Measurements from ENCODE around the gene AAK1.

AAK1 gene

DNA sequence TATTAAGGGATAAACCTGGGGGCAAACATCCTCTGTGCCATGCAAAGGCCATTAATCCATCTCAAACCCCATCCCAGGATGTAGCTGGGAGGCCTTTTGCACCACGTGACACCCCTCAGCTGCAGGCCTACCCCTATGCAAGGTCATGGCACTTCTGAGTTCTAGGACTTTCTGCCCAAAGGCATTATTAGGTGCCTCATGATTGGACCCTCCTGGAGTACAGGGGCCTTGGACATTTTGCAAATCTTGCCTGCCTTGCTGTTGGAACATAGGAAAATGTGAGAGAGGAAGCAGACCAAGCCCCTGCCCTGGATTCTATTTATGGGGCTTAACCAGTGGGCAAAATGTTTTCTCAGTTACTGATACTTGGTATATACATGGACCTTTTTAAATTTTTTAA, 162.1 kb downstream of the AAK1 start:
- no peak for DNase-seq (ENCODE audit: low spot score)
- ChIA-PET POLR2A (ENCODE audit: low non-redundant PET) (no interaction called here), CTCF (interaction anchor here (0.6 kb wide), 1 partner anchor 146 kb away, joined by 3 read pairs; no protein-coding TSS in a partner anchor)
- no peak for TF ChIP-seq CTCF (conservative IDR thresholded peaks at IDR 0.05; ENCODE audit: low read depth)
- H3K27ac ChIP-seq: no peak overlapping the region

- ChIA-PET CTCF (no interaction called here), POLR2A (ENCODE audit: low non-redundant PET) (no interaction called here)
- DNase-seq (ENCODE audit: low spot score): no peak
- no peak overlapping the region for H3K27ac ChIP-seq
- TF ChIP-seq CTCF (conservative IDR thresholded peaks at IDR 0.05; ENCODE audit: low read depth): no peak
These were observed 165.9 kb downstream of the AAK1 start for GRCh38 chr2:69477627-69478026.

DNA sequence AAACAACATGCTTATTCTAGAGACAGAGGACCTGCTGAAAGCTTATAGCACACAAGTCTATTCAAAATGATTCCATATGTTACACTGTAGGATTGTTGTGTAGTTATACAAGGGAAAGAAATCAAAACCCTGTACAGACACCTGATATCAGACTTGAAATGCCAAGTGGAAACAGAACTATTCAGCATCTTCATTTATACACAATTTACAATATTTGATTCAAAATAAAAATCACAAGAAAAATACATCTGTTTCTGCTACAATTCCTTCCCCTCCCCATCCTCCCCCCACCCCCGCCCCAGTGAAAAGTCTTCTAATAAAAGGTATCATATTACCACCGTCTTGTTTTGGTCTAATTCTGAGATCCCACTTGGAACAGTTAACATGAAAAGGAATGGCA, 168.9 kb downstream of the AAK1 start:
- DNase-seq (ENCODE audit: low spot score): no peak
- CTCF ChIA-PET: no interaction called here
- H3K27ac ChIP-seq: no peak overlapping the region
- POLR2A ChIA-PET (ENCODE audit: low non-redundant PET): no interaction called here
- no peak for TF ChIP-seq CTCF (conservative IDR thresholded peaks at IDR 0.05; ENCODE audit: low read depth)

GRCh38 chr2:69471793-69472192, 171.7 kb downstream of the AAK1 start:
- POLR2A ChIA-PET (ENCODE audit: low non-redundant PET): no interaction called here
- CTCF ChIA-PET: no interaction called here
- no peak for TF ChIP-seq CTCF (conservative IDR thresholded peaks at IDR 0.05; ENCODE audit: low read depth)
- H3K27ac ChIP-seq: no peak overlapping the region
- no peak for DNase-seq (ENCODE audit: low spot score)

GRCh38 chr2:69470911-69471310, 172.6 kb downstream of the AAK1 start:
- CTCF ChIA-PET: no interaction called here
- H3K27ac ChIP-seq: no peak overlapping the region
- no peak for TF ChIP-seq CTCF (conservative IDR thresholded peaks at IDR 0.05; ENCODE audit: low read depth)
- POLR2A ChIA-PET (ENCODE audit: low non-redundant PET): no interaction called here
- no peak for DNase-seq (ENCODE audit: low spot score)

DNA sequence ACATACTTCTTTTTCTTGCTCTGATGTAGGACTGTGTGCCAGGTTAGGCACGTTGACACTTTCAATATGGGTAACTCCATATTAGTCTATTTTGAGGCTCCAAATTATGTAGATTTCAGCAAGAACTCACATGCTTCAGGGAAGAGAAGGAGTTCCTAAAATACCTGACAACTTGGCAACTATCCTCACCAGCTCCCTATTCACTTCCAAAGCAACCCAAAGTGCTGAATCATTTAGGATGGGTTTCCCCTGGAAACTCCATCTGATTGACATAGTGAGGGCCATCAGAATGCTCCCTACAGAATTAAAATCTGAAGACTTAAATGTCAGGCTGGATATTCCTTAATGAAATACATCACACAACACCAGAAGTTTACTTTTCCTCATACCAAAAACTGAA, 173.8 kb downstream of the AAK1 start:
- TF ChIP-seq CTCF (conservative IDR thresholded peaks at IDR 0.05; ENCODE audit: low read depth): no peak
- ChIA-PET CTCF (no interaction called here), POLR2A (ENCODE audit: low non-redundant PET) (no interaction called here)
- no peak overlapping the region for H3K27ac ChIP-seq
- DNase-seq (ENCODE audit: low spot score): no peak

DNA sequence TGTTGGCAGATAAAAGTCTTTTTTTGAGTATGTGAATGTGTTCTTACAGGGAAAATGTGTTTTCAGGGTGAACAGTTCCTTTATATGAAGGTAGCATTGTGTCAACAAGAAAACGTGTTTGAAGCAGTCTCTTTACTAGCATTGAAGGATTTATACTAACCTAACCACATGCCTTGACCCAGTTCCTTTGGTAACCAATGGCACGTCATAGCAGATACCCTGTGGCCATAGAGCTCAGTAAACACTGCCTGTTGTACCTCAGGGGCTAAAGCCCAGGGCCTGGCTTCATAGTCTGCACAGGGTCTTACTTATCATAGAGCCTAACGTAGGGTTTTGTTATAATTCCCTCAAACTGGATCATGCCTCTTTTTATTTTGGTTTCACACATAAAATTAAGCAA, 174.2 kb downstream of the AAK1 start:
- CTCF ChIA-PET: no interaction called here
- DNase-seq (ENCODE audit: low spot score): no peak
- no peak overlapping the region for H3K27ac ChIP-seq
- TF ChIP-seq CTCF (conservative IDR thresholded peaks at IDR 0.05; ENCODE audit: low read depth): no peak
- POLR2A ChIA-PET (ENCODE audit: low non-redundant PET): no interaction called here
